HCT116 (cell line): ENCODE measurements around the gene FRMD3. TPM values are rescaled to one million over a fixed set of nuclear protein-coding genes. Genes with fewer than 3 reads are reported as not detected.

Experiments used
- ATAC-seq: fragments of 200-7000 bp; cut with Tn5 transposase; 2 replicates; pipeline ENCODE4 v1.9.1; 2020; ENCODE audit warnings: mild to moderate bottlenecking, moderate library complexity
- BruUV-seq: library from RNA; stranded (reverse); fragments of 400-500 nt; replicated peaks from 2 replicates; lab custom pipeline; 2021; lab: Mats Ljungman, UMichigan
- CTCF ChIA-PET: fragments of 300-600 bp; sonication (Branson Sonifier 250); formaldehyde crosslinking; loops from one replicate; lab custom pipeline; 2021; ENCODE audit warnings: antibody characterized with exemption; lab: Charles Lee
- POLR2A ChIA-PET: fragments of 300-600, 350-600 bp; sonication (Branson Sonifier 250); formaldehyde crosslinking; loops from one replicate; lab custom pipeline; 2021; ENCODE audit warnings: antibody characterized with exemption; lab: Charles Lee
- RAD21 ChIA-PET, 2 experiments: fragments of 300-600 bp; sonication (Branson Sonifier 250); formaldehyde crosslinking; loops; one replicate each; lab custom pipeline; 2023; ENCODE audit warnings: low total read pairs in 2 of 2; ENCODE audit not compliant: uncharacterized antibody in 2 of 2, unreplicated experiment in 2 of 2, low non-redundant PET in 1 of 2; lab: Charles Lee
- DNase-seq: peaks from one replicate; pipeline ENCODE4 v3.0.0-alpha.2; 2010; ENCODE audit warnings: low read depth, low spot score
- H2AFZ ChIP-seq: fragments of 200-600 bp; shearing (Covaris generic), sonication (generic); 2 replicates; pipeline ENCODE4 v1.6.1; 2017; ENCODE audit warnings: low read depth, mixed run types, mixed read lengths, antibody characterized with exemption, low read length; ENCODE audit not compliant: poor library complexity, severe bottlenecking
- H3K27ac ChIP-seq: 2 replicates; pipeline ENCODE4 v1.5.1; 2012; ENCODE audit warnings: low read depth, low read length
- H3K27me3 ChIP-seq: fragments of 200-600 bp; sonication (generic); 2 replicates; pipeline ENCODE4 v1.6.1; 2016; ENCODE audit warnings: mixed run types, low read length, mixed read lengths; ENCODE audit not compliant: insufficient read depth
- H3K36me3 ChIP-seq, 2 experiments: fragments of 200-500 bp in 1 of 2; fragments of 200-600 bp in 1 of 2; sonication (Bioruptor generic) in 1 of 2; sonication (generic) in 1 of 2; 2 replicates each; pipeline versions ENCODE4 v1.5.1 to v1.6.1; 2014 to 2016; ENCODE audit warnings: low read length in 2 of 2, inconsistent platforms in 1 of 2, mixed read lengths in 1 of 2, mixed run types in 1 of 2; ENCODE audit not compliant: insufficient read depth in 2 of 2, control insufficient read depth in 1 of 2
- H3K4me1 ChIP-seq, 2 experiments: fragments of 200-600 bp in 1 of 2; sonication (generic) in 1 of 2; 2 replicates each; pipeline versions ENCODE4 v1.5.1 to v1.6.1; 2012 to 2017; ENCODE audit warnings: low read length in 2 of 2, inconsistent platforms in 1 of 2, mild to moderate bottlenecking in 1 of 2, mixed read lengths in 1 of 2, mixed run types in 1 of 2, moderate library complexity in 1 of 2; ENCODE audit not compliant: insufficient read depth in 2 of 2, control insufficient read depth in 1 of 2
- H3K4me2 ChIP-seq: fragments of 200-600 bp; sonication (generic); 2 replicates; pipeline ENCODE4 v1.6.1; 2017; ENCODE audit warnings: mixed run types, low read length, mixed read lengths
- H3K4me3 ChIP-seq, 2 experiments: fragments of 200-600 bp in 1 of 2; sonication (generic) in 1 of 2; replicated peaks in 1 of 2; 2 replicates each; pipeline ENCODE4 v1.5.1; 2011 to 2016; ENCODE audit warnings: low read length in 2 of 2, control low read depth in 1 of 2, low read depth in 1 of 2, mild to moderate bottlenecking in 1 of 2, mixed read lengths in 1 of 2, mixed run types in 1 of 2
- H3K79me2 ChIP-seq: fragments of 200-600 bp; sonication (generic); 2 replicates; pipeline ENCODE4 v1.6.1; 2017; ENCODE audit warnings: mild to moderate bottlenecking, mixed run types, low read length, moderate library complexity, mixed read lengths; ENCODE audit not compliant: insufficient read depth
- H3K9ac ChIP-seq: fragments of 200-600 bp; sonication (generic); 2 replicates; pipeline ENCODE4 v1.6.1; 2016; ENCODE audit warnings: low read length, mixed read lengths
- H3K9me2 ChIP-seq: fragments of 200-600 bp; sonication (generic), shearing (Covaris generic); 2 replicates; pipeline ENCODE4 v1.6.1; 2017; ENCODE audit warnings: mixed run types, mild to moderate bottlenecking, moderate library complexity; ENCODE audit not compliant: insufficient read depth
- H3K9me3 ChIP-seq, 2 experiments: fragments of 200-500 bp in 1 of 2; fragments of 200-600 bp in 1 of 2; sonication (Bioruptor generic) in 1 of 2; sonication (generic) in 1 of 2; 2 replicates each; pipeline ENCODE4 v1.6.1; 2014 to 2017; ENCODE audit warnings: low read length in 2 of 2, mixed read lengths in 2 of 2, inconsistent platforms in 1 of 2, low read depth in 1 of 2, mild to moderate bottlenecking in 1 of 2, mixed run types in 1 of 2, moderate library complexity in 1 of 2; ENCODE audit not compliant: control insufficient read depth in 1 of 2, insufficient read depth in 1 of 2
- H4K20me1 ChIP-seq: fragments of 200-600 bp; sonication (generic), shearing (Covaris generic); 2 replicates; pipeline ENCODE4 v1.6.1; 2017; ENCODE audit warnings: mixed run types, mild to moderate bottlenecking, moderate library complexity; ENCODE audit not compliant: insufficient read depth
- CBX3 ChIP-seq: IDR thresholded peaks from 2 replicates; pipeline ENCODE4 v1.6.1; 2012; ENCODE audit warnings: low read depth
- CEBPB ChIP-seq: IDR thresholded peaks from 2 replicates; pipeline ENCODE4 v1.6.1; 2012; ENCODE audit warnings: low read depth
- EGR1 ChIP-seq: IDR thresholded peaks from 2 replicates; pipeline ENCODE4 v1.6.1; 2012; ENCODE audit warnings: low read depth
- EZH2 ChIP-seq: fragments of 200-600 bp; sonication (generic); IDR thresholded peaks from 2 replicates; pipeline ENCODE4 v1.6.1; 2017; ENCODE audit warnings: antibody characterized with exemption, mixed run types
- FOSL1 ChIP-seq: IDR thresholded peaks from 2 replicates; pipeline ENCODE4 v1.6.1; 2012; ENCODE audit warnings: low read depth
- MAX ChIP-seq: IDR thresholded peaks from 2 replicates; pipeline ENCODE4 v1.6.1; 2012
- TCF7L2 ChIP-seq: IDR thresholded peaks from 2 replicates; pipeline ENCODE4 v1.7.0; 2011; ENCODE audit warnings: borderline replicate concordance, inconsistent platforms; ENCODE audit not compliant: insufficient read depth, insufficient read length; ENCODE audit errors: extremely low read depth
- ZBTB33 ChIP-seq: IDR thresholded peaks from 2 replicates; pipeline ENCODE4 v1.6.1; 2011; ENCODE audit warnings: mild to moderate bottlenecking, low read length, moderate library complexity; ENCODE audit not compliant: insufficient replicate concordance; ENCODE audit errors: extremely low read depth
- intact Hi-C: fragments of 100-400 bp; cut with micrococcal nuclease; formaldehyde crosslinking; loops from 2 replicates; pipeline ENCODE4 v1.10.0; 2022
- total RNA-seq: library from RNA; stranded (reverse); gene quantifications from one replicate; pipeline ENCODE4 v1.2.1, GENCODE V29; 2021; ENCODE audit not compliant: unreplicated experiment
- TF ChIP-seq, protein P1 (sequence below): IDR thresholded peaks from 2 replicates; pipeline ENCODE4 v1.6.1; 2012; ENCODE audit warnings: low read depth

Gene FRMD3
- total RNA-seq, 1 experiment from 2014 or later = 0.89 TPM

DNA sequence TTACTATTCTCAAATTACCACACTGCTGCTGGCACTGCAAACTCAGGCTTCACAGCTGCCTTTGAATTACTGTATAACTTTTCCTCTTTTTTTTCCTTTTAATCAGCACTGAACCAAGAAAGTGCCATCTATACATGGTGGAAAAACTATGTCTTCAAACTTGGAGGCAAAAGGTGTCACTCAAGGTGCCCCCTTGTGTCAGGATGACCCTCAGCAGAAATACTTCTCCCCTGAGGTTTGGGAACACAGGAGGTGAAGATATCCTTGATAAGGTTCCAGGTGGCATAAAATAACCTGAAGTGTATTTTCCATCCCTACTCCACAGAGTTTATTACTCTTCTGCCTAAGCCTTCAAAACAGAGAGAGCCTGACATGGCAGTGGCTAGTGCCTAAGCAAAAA is 14.5 kb downstream of the FRMD3 start:
- no peak overlapping the region for H2AFZ ChIP-seq
- H3K4me2 ChIP-seq = no peak overlapping the region
- TF ChIP-seq MAX (no peak), CBX3 (no peak), FOSL1 (no peak), ZBTB33 (no peak), EZH2 (no peak), EGR1 (no peak), CEBPB (no peak), TCF7L2 (no peak)
- TF ChIP-seq, protein P1, sequence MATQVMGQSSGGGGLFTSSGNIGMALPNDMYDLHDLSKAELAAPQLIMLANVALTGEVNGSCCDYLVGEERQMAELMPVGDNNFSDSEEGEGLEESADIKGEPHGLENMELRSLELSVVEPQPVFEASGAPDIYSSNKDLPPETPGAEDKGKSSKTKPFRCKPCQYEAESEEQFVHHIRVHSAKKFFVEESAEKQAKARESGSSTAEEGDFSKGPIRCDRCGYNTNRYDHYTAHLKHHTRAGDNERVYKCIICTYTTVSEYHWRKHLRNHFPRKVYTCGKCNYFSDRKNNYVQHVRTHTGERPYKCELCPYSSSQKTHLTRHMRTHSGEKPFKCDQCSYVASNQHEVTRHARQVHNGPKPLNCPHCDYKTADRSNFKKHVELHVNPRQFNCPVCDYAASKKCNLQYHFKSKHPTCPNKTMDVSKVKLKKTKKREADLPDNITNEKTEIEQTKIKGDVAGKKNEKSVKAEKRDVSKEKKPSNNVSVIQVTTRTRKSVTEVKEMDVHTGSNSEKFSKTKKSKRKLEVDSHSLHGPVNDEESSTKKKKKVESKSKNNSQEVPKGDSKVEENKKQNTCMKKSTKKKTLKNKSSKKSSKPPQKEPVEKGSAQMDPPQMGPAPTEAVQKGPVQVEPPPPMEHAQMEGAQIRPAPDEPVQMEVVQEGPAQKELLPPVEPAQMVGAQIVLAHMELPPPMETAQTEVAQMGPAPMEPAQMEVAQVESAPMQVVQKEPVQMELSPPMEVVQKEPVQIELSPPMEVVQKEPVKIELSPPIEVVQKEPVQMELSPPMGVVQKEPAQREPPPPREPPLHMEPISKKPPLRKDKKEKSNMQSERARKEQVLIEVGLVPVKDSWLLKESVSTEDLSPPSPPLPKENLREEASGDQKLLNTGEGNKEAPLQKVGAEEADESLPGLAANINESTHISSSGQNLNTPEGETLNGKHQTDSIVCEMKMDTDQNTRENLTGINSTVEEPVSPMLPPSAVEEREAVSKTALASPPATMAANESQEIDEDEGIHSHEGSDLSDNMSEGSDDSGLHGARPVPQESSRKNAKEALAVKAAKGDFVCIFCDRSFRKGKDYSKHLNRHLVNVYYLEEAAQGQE = no peak
- ChIA-PET RAD21 (no interaction called here), CTCF (no interaction called here), POLR2A (no interaction called here)
- H3K27me3 ChIP-seq = 0 out of 2 replicates have a peak, but pooled peaks cover 6% of the 10 kb centered on the region
- no peaks in the 10 kb centered on the region for H3K4me1 ChIP-seq
- no peak overlapping the region for H3K4me3 ChIP-seq
- BruUV-seq = no TSS peak
- no peaks in the 10 kb centered on the region for H3K79me2 ChIP-seq
- no peak overlapping the region for H3K27ac ChIP-seq
- no peaks in the 10 kb centered on the region for H3K9me3 ChIP-seq
- no peaks in the 10 kb centered on the region; the same call in 1 of the 2 replicates for H4K20me1 ChIP-seq
- ATAC-seq (no peak), DNase-seq (no peak)
- no peaks in the 10 kb centered on the region for H3K9me2 ChIP-seq
- no peak overlapping the region for H3K9ac ChIP-seq
- H3K36me3 ChIP-seq = no peaks in the 10 kb centered on the region
- intact Hi-C loops = no loop called here
